ENCODE measurements around the gene LAMA2. TPM values are rescaled to one million over a fixed set of nuclear protein-coding genes. Genes with fewer than 3 reads are reported as not detected.

The LAMA2 gene
- total RNA-seq, 1 donor from 2014 or later: 185 TPM

DNA sequence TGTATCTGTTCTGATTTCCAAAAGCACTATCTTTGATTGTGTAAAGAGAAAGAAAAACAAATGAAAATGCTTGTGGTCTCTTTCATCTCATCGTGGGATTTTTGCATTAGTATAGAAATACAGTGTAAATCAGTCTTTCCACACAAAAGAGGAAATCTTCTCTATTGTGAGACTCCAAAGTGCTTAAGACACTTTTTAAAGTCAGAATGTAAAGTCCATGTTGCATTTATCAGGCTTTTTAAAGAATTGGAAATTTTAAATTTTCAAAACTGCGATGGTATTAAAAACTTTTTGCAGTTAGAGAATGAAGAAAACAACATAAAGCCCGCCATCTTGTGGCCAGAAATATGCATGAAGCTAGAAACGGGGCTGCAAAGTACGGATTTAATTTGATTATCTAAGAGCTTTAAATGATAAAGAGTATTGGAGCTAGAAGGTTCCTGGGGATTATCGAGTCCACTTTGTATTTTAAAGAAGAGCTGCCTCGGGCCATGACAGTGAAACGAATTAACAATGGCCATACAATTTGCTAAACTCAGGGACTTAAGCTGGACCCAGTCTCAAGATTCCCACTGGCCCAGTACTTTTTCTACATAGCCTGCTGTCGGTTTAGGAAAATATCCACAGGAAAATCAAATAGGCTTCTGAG, 487.5 kb downstream of the LAMA2 start:
- peaks cover 32% of the 10 kb centered on the region for H3K4me1 ChIP-seq
- H3K36me3 ChIP-seq: peaks cover 34% of the 10 kb centered on the region
- peak overlapping the region; percentile 74 for H3K27ac ChIP-seq (replicated peaks)
- H3K27me3 ChIP-seq (ENCODE audit: low read depth): no peaks in the 10 kb centered on the region
- peak overlapping the region; percentile 24 for H3K4me3 ChIP-seq
- peak; percentile 18 for DNase-seq
- intact Hi-C loops (cut with micrococcal nuclease): no loop called here
- TF ChIP-seq, protein P1, sequence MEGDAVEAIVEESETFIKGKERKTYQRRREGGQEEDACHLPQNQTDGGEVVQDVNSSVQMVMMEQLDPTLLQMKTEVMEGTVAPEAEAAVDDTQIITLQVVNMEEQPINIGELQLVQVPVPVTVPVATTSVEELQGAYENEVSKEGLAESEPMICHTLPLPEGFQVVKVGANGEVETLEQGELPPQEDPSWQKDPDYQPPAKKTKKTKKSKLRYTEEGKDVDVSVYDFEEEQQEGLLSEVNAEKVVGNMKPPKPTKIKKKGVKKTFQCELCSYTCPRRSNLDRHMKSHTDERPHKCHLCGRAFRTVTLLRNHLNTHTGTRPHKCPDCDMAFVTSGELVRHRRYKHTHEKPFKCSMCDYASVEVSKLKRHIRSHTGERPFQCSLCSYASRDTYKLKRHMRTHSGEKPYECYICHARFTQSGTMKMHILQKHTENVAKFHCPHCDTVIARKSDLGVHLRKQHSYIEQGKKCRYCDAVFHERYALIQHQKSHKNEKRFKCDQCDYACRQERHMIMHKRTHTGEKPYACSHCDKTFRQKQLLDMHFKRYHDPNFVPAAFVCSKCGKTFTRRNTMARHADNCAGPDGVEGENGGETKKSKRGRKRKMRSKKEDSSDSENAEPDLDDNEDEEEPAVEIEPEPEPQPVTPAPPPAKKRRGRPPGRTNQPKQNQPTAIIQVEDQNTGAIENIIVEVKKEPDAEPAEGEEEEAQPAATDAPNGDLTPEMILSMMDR (IDR thresholded peaks at IDR 0.05; ENCODE audit: borderline replicate concordance): peak; percentile 77
- no peaks in the 10 kb centered on the region for H3K9me3 ChIP-seq (replicated peaks)

DNA sequence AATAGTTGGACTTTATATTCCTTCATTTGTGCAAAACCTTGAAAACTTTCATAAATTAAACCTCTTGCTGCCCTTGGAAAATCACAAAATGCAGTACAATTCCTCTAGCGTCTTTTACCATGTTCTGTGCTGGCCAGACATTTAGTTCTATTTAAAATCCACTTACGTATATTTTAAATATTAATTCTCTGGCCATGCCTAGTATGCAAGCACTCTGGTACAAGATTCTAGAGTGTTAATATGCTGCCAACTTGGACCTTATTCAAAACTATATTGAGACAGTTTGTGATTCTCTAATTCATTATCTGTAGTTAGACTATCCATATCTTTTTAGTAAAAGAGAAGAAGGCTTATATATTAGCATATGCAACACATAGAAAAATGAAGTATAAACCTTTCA, 498.9 kb downstream of the LAMA2 start:
- H3K36me3 ChIP-seq: peaks cover 54% of the 10 kb centered on the region
- H3K4me3 ChIP-seq: no peak overlapping the region
- peak overlapping the region; percentile 58 for H3K27ac ChIP-seq (replicated peaks)
- peaks cover 28% of the 10 kb centered on the region for H3K4me1 ChIP-seq
- intact Hi-C loops (cut with micrococcal nuclease): no loop called here
- no peaks in the 10 kb centered on the region for H3K9me3 ChIP-seq (replicated peaks)
- DNase-seq: no peak
- no peaks in the 10 kb centered on the region for H3K27me3 ChIP-seq (ENCODE audit: low read depth)
- TF ChIP-seq, protein P1 (IDR thresholded peaks at IDR 0.05; ENCODE audit: borderline replicate concordance): no peak

DNA sequence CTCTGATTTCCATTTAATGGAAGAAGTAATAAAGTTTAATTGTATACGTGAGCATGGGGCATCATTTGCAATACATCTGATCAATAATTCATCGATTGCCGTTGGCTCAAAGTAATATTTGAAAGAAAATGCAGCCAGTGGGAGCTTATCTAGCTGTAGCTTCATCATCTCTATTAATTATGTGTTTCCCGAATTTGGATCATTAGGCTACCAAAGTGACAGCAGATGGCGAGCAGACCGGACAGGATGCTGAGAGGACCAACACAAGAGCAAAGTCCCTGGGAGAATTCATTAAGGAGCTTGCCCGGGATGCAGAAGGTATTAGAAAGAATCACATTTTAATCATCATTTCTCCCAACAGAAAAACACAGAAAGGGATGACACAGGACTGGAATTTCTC, 500.0 kb downstream of the LAMA2 start:
- TF ChIP-seq, protein P1 (IDR thresholded peaks at IDR 0.05; ENCODE audit: borderline replicate concordance): no peak
- no peak overlapping the region for H3K4me3 ChIP-seq
- peaks cover 28% of the 10 kb centered on the region for H3K4me1 ChIP-seq
- peaks cover 57% of the 10 kb centered on the region for H3K36me3 ChIP-seq
- no peak for DNase-seq
- H3K27me3 ChIP-seq (ENCODE audit: low read depth): no peaks in the 10 kb centered on the region
- H3K9me3 ChIP-seq (replicated peaks): no peaks in the 10 kb centered on the region
- intact Hi-C loops (cut with micrococcal nuclease): no loop called here
- peak overlapping the region; percentile 58 for H3K27ac ChIP-seq (replicated peaks)

DNA sequence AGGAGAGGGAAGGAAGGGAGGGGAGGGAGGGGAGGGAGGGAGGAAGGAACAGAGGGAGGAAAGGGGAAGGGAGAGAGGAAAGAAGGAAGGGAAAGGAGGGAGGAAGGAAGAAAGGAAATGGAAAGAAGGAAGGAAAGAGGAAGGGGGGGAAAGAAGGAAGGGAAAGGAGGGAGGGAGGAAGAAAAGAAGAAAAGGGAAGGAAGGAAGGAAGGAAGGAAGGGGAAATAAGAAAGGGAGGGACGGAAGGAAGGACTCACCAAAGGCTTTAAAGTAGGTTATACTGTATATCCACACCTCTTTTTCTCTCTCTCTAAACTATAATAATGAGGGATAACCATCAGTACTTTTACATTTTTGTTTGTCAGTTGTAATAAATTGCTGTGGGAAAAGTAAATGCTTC, 502.2 kb downstream of the LAMA2 start:
- TF ChIP-seq, protein P1 (IDR thresholded peaks at IDR 0.05; ENCODE audit: borderline replicate concordance): no peak
- intact Hi-C loops (cut with micrococcal nuclease): no loop called here

DNA sequence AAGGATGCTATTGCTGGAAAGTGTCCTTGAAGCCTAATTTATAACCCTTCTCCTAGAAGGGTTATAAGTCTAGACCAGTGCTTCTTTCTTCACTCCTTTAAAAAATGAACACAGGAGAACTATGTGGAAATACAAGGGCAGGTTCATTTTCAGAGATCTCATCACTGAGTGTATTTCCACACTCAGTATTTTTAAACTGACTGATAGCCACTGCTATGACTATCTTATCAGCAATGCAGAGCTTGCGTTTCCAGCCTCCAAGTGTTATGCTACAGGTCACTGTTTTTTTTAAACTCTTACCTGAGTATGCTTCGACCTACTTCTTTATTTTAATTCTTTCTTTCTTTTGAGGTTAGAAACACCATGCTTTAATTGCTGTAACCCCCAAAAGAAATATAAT, 508.0 kb downstream of the LAMA2 start:
- Histone ChIP-seq H3K27me3 (ENCODE audit: low read depth) (no peaks in the 10 kb centered on the region), H3K9me3 (replicated peaks) (no peaks in the 10 kb centered on the region), H3K4me1 (peaks cover 30% of the 10 kb centered on the region), H3K4me3 (no peak overlapping the region), H3K36me3 (peaks cover 81% of the 10 kb centered on the region), H3K27ac (replicated peaks) (peak overlapping the region; percentile 35)
- TF ChIP-seq, protein P1 (IDR thresholded peaks at IDR 0.05; ENCODE audit: borderline replicate concordance): no peak
- DNase-seq: no peak
- intact Hi-C loops (cut with micrococcal nuclease): no loop called here

More for the DNA sequence above, 502.2 kb downstream of the LAMA2 start:
- H3K4me3 ChIP-seq: no peak overlapping the region
- DNase-seq: no peak
- no peaks in the 10 kb centered on the region for H3K9me3 ChIP-seq (replicated peaks)
- H3K36me3 ChIP-seq: peaks cover 59% of the 10 kb centered on the region
- H3K4me1 ChIP-seq: peaks cover 32% of the 10 kb centered on the region
- H3K27me3 ChIP-seq (ENCODE audit: low read depth): no peaks in the 10 kb centered on the region
- no peak overlapping the region for H3K27ac ChIP-seq (replicated peaks)
